ENCODE data around the gene PAPLN.

DNA sequence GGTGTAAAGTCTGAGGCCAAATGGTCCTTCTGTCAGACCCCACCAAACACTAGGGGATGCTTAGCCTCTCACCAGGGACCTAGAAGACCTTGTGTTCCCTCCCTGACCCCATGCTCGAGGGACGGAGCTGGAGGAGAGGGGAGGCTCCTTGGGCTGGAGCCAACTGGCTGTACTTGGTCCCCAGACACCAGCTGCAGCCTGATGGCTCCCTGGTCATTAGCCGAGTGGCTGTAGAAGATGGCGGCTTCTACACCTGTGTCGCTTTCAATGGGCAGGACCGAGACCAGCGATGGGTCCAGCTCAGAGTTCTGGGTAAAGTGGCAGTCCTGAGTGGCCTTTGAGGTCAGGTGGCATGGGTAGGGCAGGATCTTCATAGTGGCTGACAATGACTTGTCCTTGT lies 29.0 kb downstream of the PAPLN start:
- TF ChIP-seq CTCF (conservative IDR thresholded peaks at IDR 0.05) (no peak), EZH2 (IDR thresholded peaks at IDR 0.05; ENCODE audit: low read depth) (no peak)

All from PC-9 (cell line).